Trophoblast cell (in vitro differentiated cells and primary cell): Measurements from ENCODE around the gene TH.

Experiments
- DNase-seq, 2 donors: peaks; one replicate each; pipeline ENCODE4 v3.0.0-alpha.2; 2016
- H2AFZ ChIP-seq: 2 replicates; pipeline ENCODE4 v1.6.1; 2013; ENCODE audit warnings: low read length, moderate library complexity, mild to moderate bottlenecking; ENCODE audit not compliant: insufficient read depth, poor library complexity
- H2AK5ac ChIP-seq: 2 replicates; pipeline ENCODE4 v1.6.1; 2013; ENCODE audit warnings: mild to moderate bottlenecking, low read length
- H2BK120ac ChIP-seq: 2 replicates; pipeline ENCODE4 v1.6.1; 2013; ENCODE audit warnings: low read length, mild to moderate bottlenecking, moderate library complexity; ENCODE audit not compliant: insufficient read depth, poor library complexity
- H2BK12ac ChIP-seq: 2 replicates; pipeline ENCODE4 v1.6.1; 2013; ENCODE audit warnings: mild to moderate bottlenecking, low read length, moderate library complexity
- H2BK5ac ChIP-seq: 2 replicates; pipeline ENCODE4 v1.6.1; 2013; ENCODE audit warnings: low read length, low read depth, moderate library complexity, mild to moderate bottlenecking; ENCODE audit not compliant: poor library complexity
- H3K14ac ChIP-seq: 2 replicates; pipeline ENCODE4 v1.6.1; 2013; ENCODE audit warnings: mild to moderate bottlenecking, low read length
- H3K18ac ChIP-seq: 2 replicates; pipeline ENCODE4 v1.6.1; 2013; ENCODE audit warnings: mild to moderate bottlenecking, low read length
- H3K23ac ChIP-seq: 2 replicates; pipeline ENCODE4 v1.6.1; 2013; ENCODE audit warnings: low read length
- H3K27ac ChIP-seq: 2 replicates; pipeline ENCODE4 v1.5.1; 2013; ENCODE audit warnings: low read depth, mild to moderate bottlenecking, inconsistent platforms, low read length, moderate library complexity
- H3K27me3 ChIP-seq: 2 replicates; pipeline ENCODE4 v1.6.1; 2013; ENCODE audit warnings: inconsistent platforms, mild to moderate bottlenecking, low read length, moderate library complexity; ENCODE audit not compliant: insufficient read depth
- H3K36me3 ChIP-seq, 2 experiments: 1 replicate in 1 of 2; 2 replicates in 1 of 2; pipeline ENCODE4 v1.6.1; 2013; ENCODE audit warnings: low read length in 2 of 2, mild to moderate bottlenecking in 2 of 2, moderate library complexity in 1 of 2; ENCODE audit not compliant: insufficient read depth in 2 of 2, control insufficient read depth in 1 of 2
- H3K4ac ChIP-seq: 2 replicates; pipeline ENCODE4 v1.6.1; 2013; ENCODE audit warnings: low read depth, mild to moderate bottlenecking, low read length, moderate library complexity
- H3K4me1 ChIP-seq, 2 experiments: 1 replicate in 1 of 2; 2 replicates in 1 of 2; pipeline ENCODE4 v1.6.1; 2013; ENCODE audit warnings: low read length in 2 of 2, mild to moderate bottlenecking in 2 of 2, moderate library complexity in 1 of 2; ENCODE audit not compliant: insufficient read depth in 2 of 2, control insufficient read depth in 1 of 2
- H3K4me2 ChIP-seq: 2 replicates; pipeline ENCODE4 v1.6.1; 2013; ENCODE audit warnings: inconsistent platforms, mild to moderate bottlenecking, low read length, moderate library complexity
- H3K4me3 ChIP-seq: 2 replicates; pipeline ENCODE4 v1.5.1; 2013; ENCODE audit warnings: mild to moderate bottlenecking, low read depth, low read length, inconsistent platforms
- H3K79me1 ChIP-seq: one replicate; pipeline ENCODE4 v1.6.1; 2013; ENCODE audit warnings: low read length
- H3K79me2 ChIP-seq: 2 replicates; pipeline ENCODE4 v1.6.1; 2013; ENCODE audit warnings: low read length, mild to moderate bottlenecking; ENCODE audit not compliant: control insufficient read depth, insufficient read depth, poor library complexity
- H3K9ac ChIP-seq: 2 replicates; pipeline ENCODE4 v1.6.1; 2013; ENCODE audit warnings: mild to moderate bottlenecking, low read length
- H3K9me3 ChIP-seq: 2 replicates; pipeline ENCODE4 v1.6.1; 2013; ENCODE audit warnings: low read depth, mild to moderate bottlenecking, control low read depth, inconsistent platforms, low read length; ENCODE audit not compliant: insufficient read depth
- H4K12ac ChIP-seq: 2 replicates; pipeline ENCODE4 v1.6.1; 2013; ENCODE audit warnings: low read depth, mild to moderate bottlenecking, low read length, moderate library complexity
- H4K8ac ChIP-seq: 2 replicates; pipeline ENCODE4 v1.6.1; 2013; ENCODE audit warnings: low read depth, mild to moderate bottlenecking, low read length, moderate library complexity
- H4K91ac ChIP-seq: one replicate; pipeline ENCODE4 v1.6.1; 2013; ENCODE audit warnings: low read depth, mild to moderate bottlenecking, low read length, moderate library complexity
- WGBS: extraction: QIAGEN DNeasy Blood & Tissue Kit; methylation state at CpG from one replicate; pipeline ENCODE4 v1.1.7; 2013; ENCODE audit warnings: missing lambda C conversion rate; ENCODE audit not compliant: insufficient read length, insufficient coverage; ENCODE audit errors: extremely low coverage; 5-methylcytosine and 5-hydroxymethylcytosine counted together

TH gene

GRCh38 chr11:2177076-2177475, 5.5 kb upstream of the TH start:
- Histone ChIP-seq H3K4me3 (no peak overlapping the region), H2AFZ (no peak overlapping the region), H3K27me3 (no peaks in the 10 kb centered on the region), H2BK120ac (no peak overlapping the region), H3K9me3 (peaks cover 4% of the 10 kb centered on the region), H4K12ac (no peak overlapping the region), H3K4ac (no peak overlapping the region), H3K27ac (no peak overlapping the region), H3K23ac (no peak overlapping the region), H3K18ac (no peak overlapping the region), H4K8ac (no peak overlapping the region), H2AK5ac (no peak overlapping the region), H3K14ac (no peak overlapping the region), H3K9ac (no peak overlapping the region), H3K36me3 (no peaks in the 10 kb centered on the region), H3K4me2 (no peak overlapping the region), H2BK5ac (no peak overlapping the region), H3K79me2 (no peaks in the 10 kb centered on the region), H4K91ac (no peak overlapping the region), H2BK12ac (no peak overlapping the region), H3K79me1 (no peaks in the 10 kb centered on the region), H3K4me1 (no peaks in the 10 kb centered on the region)
- WGBS: no CpG with 5 or more reads among the region's 18 CpGs
- DNase-seq: no peak

- Histone ChIP-seq H3K4me2 (no peak overlapping the region), H3K4ac (no peak overlapping the region), H2BK5ac (no peak overlapping the region), H4K91ac (no peak overlapping the region), H3K79me2 (no peaks in the 10 kb centered on the region), H3K27me3 (no peaks in the 10 kb centered on the region), H4K8ac (no peak overlapping the region), H3K9ac (no peak overlapping the region), H2AK5ac (no peak overlapping the region), H2AFZ (no peak overlapping the region), H3K27ac (no peak overlapping the region), H3K4me1 (no peaks in the 10 kb centered on the region), H3K14ac (no peak overlapping the region), H2BK120ac (no peak overlapping the region), H3K9me3 (peaks cover 4% of the 10 kb centered on the region), H3K18ac (no peak overlapping the region), H3K36me3 (no peaks in the 10 kb centered on the region), H3K79me1 (no peaks in the 10 kb centered on the region), H4K12ac (no peak overlapping the region), H3K23ac (peak overlapping the region; percentile 27), H2BK12ac (no peak overlapping the region), H3K4me3 (peak overlapping the region; percentile 46)
- no CpG with 5 or more reads among the region's 14 CpGs for WGBS
- DNase-seq: no peak
Measured at GRCh38 chr11:2176389-2176900, 4.8 kb upstream of the TH start.

- H2AK5ac ChIP-seq: no peak overlapping the region
- H2BK120ac ChIP-seq: no peak overlapping the region
- H3K79me2 ChIP-seq: no peaks in the 10 kb centered on the region
- H3K27ac ChIP-seq: no peak overlapping the region
- no peak overlapping the region for H2BK12ac ChIP-seq
- H3K14ac ChIP-seq: no peak overlapping the region
- H3K27me3 ChIP-seq: no peaks in the 10 kb centered on the region
- H3K4me1 ChIP-seq: no peaks in the 10 kb centered on the region
- peak overlapping the region; percentile 46 for H3K4me3 ChIP-seq
- no peaks in the 10 kb centered on the region for H3K36me3 ChIP-seq
- H3K9me3 ChIP-seq: peaks cover 4% of the 10 kb centered on the region
- no peak overlapping the region for H3K4me2 ChIP-seq
- no peaks in the 10 kb centered on the region for H3K79me1 ChIP-seq
- no peak overlapping the region for H2BK5ac ChIP-seq
- H4K12ac ChIP-seq: no peak overlapping the region
- H3K23ac ChIP-seq: no peak overlapping the region
- H4K8ac ChIP-seq: no peak overlapping the region
- H2AFZ ChIP-seq: no peak overlapping the region
- WGBS: no CpG with 5 or more reads among the region's 13 CpGs
- no peak overlapping the region for H4K91ac ChIP-seq
- DNase-seq: no peak
- no peak overlapping the region for H3K4ac ChIP-seq
- no peak overlapping the region for H3K18ac ChIP-seq
- H3K9ac ChIP-seq: no peak overlapping the region
Measured at GRCh38 chr11:2175659-2176058, 4.0 kb upstream of the TH start.

- no CpG with 5 or more reads among the region's 11 CpGs for WGBS
- Histone ChIP-seq H4K91ac (no peak overlapping the region), H4K12ac (no peak overlapping the region), H4K8ac (no peak overlapping the region), H3K4me2 (no peak overlapping the region), H3K4me3 (no peak overlapping the region), H2BK120ac (no peak overlapping the region), H3K4ac (no peak overlapping the region), H3K4me1 (no peaks in the 10 kb centered on the region), H2BK5ac (no peak overlapping the region), H3K27ac (no peak overlapping the region), H3K27me3 (no peaks in the 10 kb centered on the region), H3K9ac (no peak overlapping the region), H3K79me2 (no peaks in the 10 kb centered on the region), H3K79me1 (no peaks in the 10 kb centered on the region), H2AFZ (no peak overlapping the region), H3K36me3 (no peaks in the 10 kb centered on the region), H3K23ac (no peak overlapping the region), H3K14ac (no peak overlapping the region), H3K9me3 (peaks cover 4% of the 10 kb centered on the region), H2BK12ac (no peak overlapping the region), H2AK5ac (no peak overlapping the region), H3K18ac (no peak overlapping the region)
- DNase-seq: no peak
Measured at GRCh38 chr11:2174361-2174760, 2.7 kb upstream of the TH start.
